K562 (cell line): ENCODE results near the gene SLC35D2. TPM values are rescaled to one million over a fixed set of nuclear protein-coding genes. Genes with fewer than 3 reads are reported as not detected.
A peak's percentile ranks its signal among the peaks of the same experiment; 100 is the strongest.

Experiments
- ATAC-seq: fragments of 200-7000 bp; cut with Tn5 transposase; 3 replicates; pipeline ENCODE4 v1.9.1; 2020; ENCODE audit warnings: moderate library complexity
- BruUV-seq: library from RNA; stranded (reverse); fragments of 400-500 nt; replicated peaks from 2 replicates; lab custom pipeline; 2021; lab: Mats Ljungman, UMichigan
- CTCF ChIA-PET: fragments of 300-600 bp; formaldehyde crosslinking; extraction: SDS; loops from one replicate; lab custom pipeline; 2021; ENCODE audit warnings: low intra/inter-chr PET ratio; lab: Yijun Ruan, JAX
- POLR2A ChIA-PET: fragments of 300-600, 350-650 bp; sonication (Branson Sonifier 250); formaldehyde crosslinking; extraction: SDS; loops from one replicate; lab custom pipeline; 2021; ENCODE audit warnings: antibody characterized with exemption, inconsistent platforms; lab: Yijun Ruan, JAX
- DNase-seq, 4 experiments: peaks; one replicate each; pipeline versions ENCODE4 v3.0.0 to v3.0.0-alpha.2; 2011 to 2018; ENCODE audit warnings: low spot score in 3 of 4, mixed read lengths in 3 of 4; ENCODE audit errors: extremely low read depth in 1 of 4
- FAIRE-seq: peaks from 2 replicates; lab custom pipeline; 2011; peaks lifted over from hg19 to GRCh38; lab: Jason Lieb, UNC
- H2AFZ ChIP-seq: 2 replicates; pipeline ENCODE4 v1.6.0; 2011; ENCODE audit warnings: low read depth, low read length, control low read depth, inconsistent platforms
- H3K27ac ChIP-seq: fragments of 200-600 bp; 3 replicates; pipeline ENCODE4 v1.8.0; 2011; ENCODE audit warnings: low read depth, mild to moderate bottlenecking, control low read depth, inconsistent platforms, low read length, moderate library complexity, mixed read lengths; ENCODE audit errors: extremely low read depth
- H3K27me3 ChIP-seq, 2 experiments: fragments of 300-600 bp in 1 of 2; 2 replicates in 1 of 2; 3 replicates in 1 of 2; pipeline versions ENCODE4 v1.6.0 to v1.8.0; 2011; ENCODE audit warnings: inconsistent platforms in 2 of 2, low read length in 2 of 2, mild to moderate bottlenecking in 1 of 2, mixed read lengths in 1 of 2, moderate library complexity in 1 of 2; ENCODE audit not compliant: control insufficient read depth in 2 of 2, insufficient read depth in 2 of 2
- H3K36me3 ChIP-seq: fragments of 300-600 bp; 3 replicates; pipeline ENCODE4 v1.8.0; 2011; ENCODE audit warnings: mild to moderate bottlenecking, low read length, inconsistent platforms; ENCODE audit not compliant: control insufficient read depth, insufficient read depth
- H3K4me1 ChIP-seq, 2 experiments: fragments of 200-600 bp in 1 of 2; replicated peaks in 1 of 2; 2 replicates in 1 of 2; 3 replicates in 1 of 2; pipeline versions ENCODE4 v1.5.1 to v1.8.0; 2011; ENCODE audit warnings: inconsistent platforms in 2 of 2, low read length in 2 of 2, mild to moderate bottlenecking in 1 of 2, mixed read lengths in 1 of 2, moderate library complexity in 1 of 2; ENCODE audit not compliant: control insufficient read depth in 2 of 2, insufficient read depth in 2 of 2
- H3K4me2 ChIP-seq: 2 replicates; pipeline ENCODE4 v1.6.1; 2011; ENCODE audit warnings: low read length, control low read depth, inconsistent platforms, mixed read lengths; ENCODE audit not compliant: insufficient read depth
- H3K4me3 ChIP-seq: fragments of 200-600 bp; sonication (generic), shearing (Covaris generic); 2 replicates; pipeline ENCODE4 v1.5.1; 2016; ENCODE audit warnings: control low read depth, inconsistent platforms
- H3K79me2 ChIP-seq: fragments of 200-600 bp; 3 replicates; pipeline ENCODE4 v1.8.0; 2011; ENCODE audit warnings: low read length, inconsistent platforms; ENCODE audit not compliant: control insufficient read depth, insufficient read depth
- H3K9ac ChIP-seq, 2 experiments: 2 replicates each; pipeline versions ENCODE4 v1.6.0 to v1.6.1; 2011; ENCODE audit warnings: low read depth in 2 of 2, low read length in 2 of 2, control low read depth in 1 of 2, inconsistent platforms in 1 of 2, mild to moderate bottlenecking in 1 of 2, mixed read lengths in 1 of 2; ENCODE audit not compliant: insufficient read depth in 1 of 2
- H3K9me1 ChIP-seq: one replicate; pipeline ENCODE4 v1.6.0; 2011; ENCODE audit warnings: inconsistent platforms, mild to moderate bottlenecking, low read length, moderate library complexity; ENCODE audit not compliant: control insufficient read depth, insufficient read depth
- H3K9me3 ChIP-seq: replicated peaks from 2 replicates; pipeline ENCODE4 v1.5.1; 2011; ENCODE audit warnings: low read depth, low read length, inconsistent platforms; ENCODE audit not compliant: control insufficient read depth, insufficient read depth
- H4K20me1 ChIP-seq: replicated peaks from 2 replicates; pipeline ENCODE4 v1.6.1; 2011; ENCODE audit warnings: low read length, inconsistent platforms, mixed read lengths; ENCODE audit not compliant: control insufficient read depth, insufficient read depth
- NFYB ChIP-seq: IDR thresholded peaks from 2 replicates; pipeline ENCODE4 v1.6.1; 2011; ENCODE audit warnings: mild to moderate bottlenecking, moderate library complexity; ENCODE audit not compliant: insufficient read length; ENCODE audit errors: extremely low read depth
- POLR2A ChIP-seq: fragments of 450-650 bp; conservative IDR thresholded peaks from 2 replicates; pipeline ENCODE4 v1.6.1; 2016
- POLR2AphosphoS5 ChIP-seq: IDR thresholded peaks from 2 replicates; pipeline ENCODE4 v1.6.1; 2011; ENCODE audit warnings: mild to moderate bottlenecking, low read depth, low read length, moderate library complexity; ENCODE audit not compliant: control insufficient read depth, insufficient read depth
- SUPT5H ChIP-seq: fragments of 450-650 bp; IDR thresholded peaks from 2 replicates; pipeline ENCODE4 v1.6.1; 2016
- ZBTB43 ChIP-seq: sonication (generic); formaldehyde crosslinking; IDR thresholded peaks from 2 replicates; pipeline ENCODE4 v1.8.0; 2023; ENCODE audit warnings: mild to moderate bottlenecking, missing genetic modification reagents
- ZNF165 ChIP-seq: fragments of 250-450 bp; sonication (Bioruptor Pico); IDR thresholded peaks from 2 replicates; pipeline ENCODE4 v1.4.0; 2020; ENCODE audit warnings: borderline replicate concordance
- ZNF316 ChIP-seq: fragments of 450-650 bp; IDR thresholded peaks from 2 replicates; pipeline ENCODE4 v1.6.1; 2016
- WGBS: fragments of 100-300 bp; shearing (Covaris generic); methylation state at CpG from one replicate; pipeline ENCODE4 v1.1.6; 2016; ENCODE audit warnings: low coverage, mixed read lengths; ENCODE audit not compliant: insufficient coverage; ENCODE audit errors: missing lambda C conversion rate; 5-methylcytosine and 5-hydroxymethylcytosine counted together
- in situ Hi-C: fragments of 300-500 bp; cut with MboI; formaldehyde crosslinking; loops from 4 replicates; pipeline ENCODE4 v1.15.0; 2018; ENCODE audit warnings: inconsistent platforms, mixed read lengths
- intact Hi-C: fragments of 100-400 bp; cut with micrococcal nuclease; formaldehyde crosslinking; loops from 2 replicates; pipeline ENCODE4 v1.14.2; 2022
- polyA plus RNA-seq, 8 experiments: library from polyadenylated mRNA; depleted of rRNA in 4 of 8; stranded (reverse) in 5 of 8; unstranded in 3 of 8; fragments of >200 nt; fragmentation: Nextera tagmentation in 2 of 8; fragmentation: Illumina TruSeq in 1 of 8; extraction: Ambion mirVana in 2 of 8; extraction: Trizol in 1 of 8; gene quantifications; 2 replicates each; pipeline versions ENCODE4 v1.2.1 to v1.2.3, GENCODE V29; 2011 to 2014; ENCODE audit warnings: inconsistent platforms in 1 of 8, missing spikeins in 1 of 8
- total RNA-seq, 7 experiments: library from RNA; depleted of rRNA in 6 of 7; stranded (reverse); fragments of >200 nt in 6 of 7; fragmentation: Illumina TruSeq in 2 of 7; extraction: Trizol in 2 of 7; gene quantifications; 2 replicates each; pipeline versions ENCODE4 v1.2.1 to v1.2.3, GENCODE V29; 2011 to 2021; ENCODE audit warnings: low replicate concordance in 1 of 7

Gene SLC35D2
- total and polyA plus RNA-seq, 9 of the 15 experiments (the other 6 are each of a cell fraction or from before 2014, with no cell fraction given), result 2.9 to 14.9 (median 11.7) TPM

- no peaks in the 10 kb centered on the region for H3K9me1 ChIP-seq
- peak; percentile 50; the same call in 1 of the 2 replicates for TF ChIP-seq POLR2A
- TF ChIP-seq ZBTB43, result no peak
- TF ChIP-seq POLR2AphosphoS5, result peak; percentile 48; the same call in 1 of the 2 replicates
- TF ChIP-seq NFYB, result peak; percentile 20
- peak; percentile 34 for TF ChIP-seq SUPT5H
- TF ChIP-seq ZNF165 (CRISPR knock-in tag), result no peak
- 0 out of 2 replicates have a peak, but pooled peaks have one; percentile 10 for TF ChIP-seq ZNF316
- ATAC-seq (peak; percentile 73), DNase-seq (peak in 1 of 4 experiments; percentile 37), FAIRE-seq (peak; percentile 35)
- H3K4me2 ChIP-seq, result no peak overlapping the region
- no peaks in the 10 kb centered on the region for H3K27me3 ChIP-seq
- H3K27ac ChIP-seq, result 0 out of 3 replicates have a peak overlapping the region, but pooled peaks have one; percentile 22
- no peak overlapping the region for H3K4me3 ChIP-seq
- peaks cover 2% of the 10 kb centered on the region; the same call in 1 of the 2 replicates for H4K20me1 ChIP-seq
- 0 out of 2 replicates have a peak, but pooled peaks cover 1% of the 10 kb centered on the region for H3K9me3 ChIP-seq
- H2AFZ ChIP-seq, result no peak overlapping the region
- no peak overlapping the region for H3K9ac ChIP-seq
- no TSS peak for BruUV-seq
- POLR2A ChIA-PET, result interaction anchor here (0.7 to 1.6 kb wide), 4 partner anchors 11 to 24 kb away, joined by 3 to 4 read pairs (median 3); no protein-coding TSS in a partner anchor
- peaks cover 50% of the 10 kb centered on the region for H3K36me3 ChIP-seq
- in situ Hi-C loops, result no loop called here
- H3K4me1 ChIP-seq, result peaks cover 7 to 8% of the 10 kb centered on the region in 2 experiments; a peak in 3 of 5 replicates
- intact Hi-C loops, result no loop called here
- 72% methylated on average over 9 of the region's 9 CpGs for WGBS
- H3K79me2 ChIP-seq, result peaks cover 87% of the 10 kb centered on the region
- CTCF ChIA-PET, result no interaction called here
Observed at GRCh38 chr9:96408409-96409280, 25.1 kb upstream of the SLC35D2 start.
